Stimulated activated naive CD8-positive, alpha-beta T cell treated with anti-CD3 and anti-CD28 coated beads, Interleukin-15, Interleukin-2, amounts not matched to agents 100 ng/mL and 50 ng/mL, for 24 hours (primary cell): Measurements from ENCODE around the gene SLC9A6.
A peak's percentile ranks its signal among the peaks of the same experiment; 100 is the strongest.

Experiments
- H3K27ac Mint-ChIP-seq: one replicate; pipeline ENCODE4 v1.8.0; 2021; ENCODE audit warnings: mild to moderate bottlenecking, mixed read lengths
- H3K27me3 Mint-ChIP-seq: one replicate; pipeline ENCODE4 v1.8.0; 2021; ENCODE audit warnings: mixed read lengths
- H3K36me3 Mint-ChIP-seq: one replicate; pipeline ENCODE4 v1.8.0; 2021; ENCODE audit warnings: low read depth, mixed read lengths
- H3K4me1 Mint-ChIP-seq: one replicate; pipeline ENCODE4 v1.8.0; 2021; ENCODE audit warnings: low read depth, mixed read lengths
- H3K4me3 Mint-ChIP-seq: one replicate; pipeline ENCODE4 v1.8.0; 2021; ENCODE audit warnings: mild to moderate bottlenecking, mixed read lengths
- H3K9me3 Mint-ChIP-seq: one replicate; pipeline ENCODE4 v1.8.0; 2021; ENCODE audit warnings: mixed read lengths

Gene SLC9A6

DNA sequence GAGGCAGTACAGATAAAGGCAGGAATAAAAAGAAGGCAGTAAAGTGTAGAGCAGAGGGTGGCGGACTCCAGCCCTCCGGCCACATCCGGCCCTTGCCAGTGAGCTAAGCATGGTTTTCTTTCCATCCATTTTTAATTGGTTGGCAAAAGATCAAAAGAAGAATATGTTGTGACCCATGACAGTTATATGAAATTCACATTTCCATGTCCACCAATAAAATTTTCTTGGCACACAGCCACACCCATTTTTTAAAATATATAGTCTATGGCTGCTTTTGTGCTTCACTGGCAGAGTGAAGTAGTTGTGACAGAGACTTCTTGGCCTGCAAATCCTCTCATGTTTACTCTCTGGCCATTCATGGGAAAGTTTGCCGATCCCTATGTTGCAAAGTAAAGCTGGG, 29.8 kb downstream of the SLC9A6 start:
- Mint-ChIP-seq H3K4me1 (no peaks in the 10 kb centered on the region), H3K27me3 (no peaks in the 10 kb centered on the region), H3K27ac (no peak overlapping the region), H3K36me3 (peaks cover 25% of the 10 kb centered on the region), H3K9me3 (no peaks in the 10 kb centered on the region), H3K4me3 (no peak overlapping the region)

- H3K4me3 Mint-ChIP-seq = no peak overlapping the region
- no peak overlapping the region for H3K27ac Mint-ChIP-seq
- peaks cover 8% of the 10 kb centered on the region for H3K4me1 Mint-ChIP-seq
- no peaks in the 10 kb centered on the region for H3K9me3 Mint-ChIP-seq
- H3K27me3 Mint-ChIP-seq = no peaks in the 10 kb centered on the region
- peaks cover 26% of the 10 kb centered on the region for H3K36me3 Mint-ChIP-seq
These were observed 31.6 kb downstream of the SLC9A6 start for GRCh38 chrX:136016881-136017280.

DNA sequence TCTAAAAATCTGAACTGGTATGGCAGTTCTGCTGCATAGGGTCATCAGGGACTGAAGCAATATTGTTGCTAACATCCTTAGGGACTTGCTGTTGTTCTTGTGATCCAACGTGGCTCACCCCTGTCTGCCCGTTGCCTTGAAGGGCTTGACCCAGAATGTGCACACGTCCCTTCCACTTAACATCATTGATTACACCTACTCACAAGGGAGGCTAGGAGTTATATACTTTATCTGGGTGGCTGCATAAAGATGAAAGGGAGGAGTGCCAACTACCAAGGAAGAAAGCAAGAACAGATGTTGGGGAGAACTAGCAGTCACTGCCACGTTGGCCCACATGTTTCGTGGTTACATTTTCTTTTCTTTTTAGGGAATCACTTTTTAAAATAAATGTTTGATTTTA, 34.0 kb downstream of the SLC9A6 start:
- Mint-ChIP-seq H3K4me1 (peaks cover 8% of the 10 kb centered on the region), H3K27me3 (no peaks in the 10 kb centered on the region), H3K27ac (no peak overlapping the region), H3K9me3 (no peaks in the 10 kb centered on the region), H3K4me3 (no peak overlapping the region), H3K36me3 (peaks cover 28% of the 10 kb centered on the region)

DNA sequence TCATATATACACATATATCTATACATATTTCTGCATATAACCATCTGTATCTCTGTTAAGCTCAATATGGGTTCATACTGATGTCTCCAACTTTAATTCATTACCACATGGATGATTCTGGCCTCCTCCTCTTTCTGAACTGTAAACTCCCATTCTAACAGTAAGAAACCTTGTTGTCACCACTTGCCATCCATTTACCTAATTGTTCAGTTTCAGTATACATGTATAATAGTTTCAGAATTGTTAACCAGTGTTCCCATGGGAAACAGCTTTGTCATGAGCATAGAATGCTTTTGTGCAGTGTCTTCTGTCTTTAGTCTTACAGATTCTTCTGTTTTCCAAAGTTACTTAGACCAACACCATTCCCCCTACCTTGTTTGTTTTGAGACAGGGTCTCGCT, 35.9 kb downstream of the SLC9A6 start:
- Mint-ChIP-seq H3K36me3 (peaks cover 29% of the 10 kb centered on the region), H3K4me1 (peaks cover 8% of the 10 kb centered on the region), H3K4me3 (no peak overlapping the region), H3K9me3 (no peaks in the 10 kb centered on the region), H3K27ac (peak overlapping the region; percentile 74), H3K27me3 (no peaks in the 10 kb centered on the region)

GRCh38 chrX:136021903-136022302, 36.7 kb downstream of the SLC9A6 start:
- H3K4me3 Mint-ChIP-seq = no peak overlapping the region
- H3K27ac Mint-ChIP-seq = peak overlapping the region; percentile 74
- H3K9me3 Mint-ChIP-seq = no peaks in the 10 kb centered on the region
- H3K27me3 Mint-ChIP-seq = no peaks in the 10 kb centered on the region
- H3K36me3 Mint-ChIP-seq = peaks cover 26% of the 10 kb centered on the region
- H3K4me1 Mint-ChIP-seq = peaks cover 8% of the 10 kb centered on the region

DNA sequence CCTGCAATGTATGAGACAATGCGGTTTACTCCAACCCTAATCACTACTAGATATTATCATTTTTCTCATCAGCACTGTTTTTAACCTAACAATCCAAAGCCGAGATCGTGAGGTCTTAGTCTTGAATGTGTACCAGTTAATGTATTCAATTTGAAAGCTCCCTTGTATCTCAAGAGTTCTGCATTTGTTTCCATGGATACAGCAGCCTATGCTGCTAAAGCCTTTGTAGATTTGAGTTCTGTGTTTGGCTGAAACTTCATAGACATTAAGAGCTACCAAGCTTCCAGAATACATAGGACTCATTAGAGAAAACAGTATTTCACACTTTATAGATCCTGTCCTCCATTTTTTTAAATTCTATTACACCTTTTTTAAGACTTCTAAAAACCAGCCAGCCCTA, 39.9 kb downstream of the SLC9A6 start:
- Mint-ChIP-seq H3K4me1 (peaks cover 8% of the 10 kb centered on the region), H3K27ac (no peak overlapping the region), H3K36me3 (peaks cover 14% of the 10 kb centered on the region), H3K9me3 (no peaks in the 10 kb centered on the region), H3K27me3 (no peaks in the 10 kb centered on the region), H3K4me3 (no peak overlapping the region)

DNA sequence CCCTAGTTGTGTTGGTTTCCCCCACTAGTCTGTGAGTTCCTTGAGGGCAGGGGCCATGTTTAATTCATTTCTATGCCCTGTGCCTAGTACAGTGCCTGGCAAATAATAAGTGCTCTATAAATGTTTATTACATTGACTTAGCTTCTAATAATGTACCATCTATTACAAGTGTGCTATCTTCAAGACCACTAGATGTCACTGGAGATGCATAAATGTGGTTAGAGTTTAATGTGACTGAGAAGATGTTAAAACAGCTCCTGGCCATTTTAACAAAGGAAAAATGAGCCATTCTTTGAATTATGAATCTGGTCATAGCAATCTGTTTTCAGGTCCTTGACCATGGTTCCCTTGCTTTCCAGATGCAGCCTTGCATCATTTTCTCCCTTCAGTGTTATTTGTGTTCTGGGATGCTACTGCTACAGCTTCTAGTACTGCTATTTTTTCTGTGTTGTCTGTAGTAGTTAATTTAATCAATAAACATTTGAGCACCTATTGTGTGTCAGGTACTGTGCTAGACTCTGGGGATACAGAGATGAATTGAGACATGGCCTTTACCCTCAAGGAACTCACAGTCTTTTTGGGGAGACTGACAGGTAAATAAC, 43.2 kb downstream of the SLC9A6 start:
- Mint-ChIP-seq H3K27me3 (no peaks in the 10 kb centered on the region), H3K27ac (no peak overlapping the region), H3K4me3 (no peak overlapping the region), H3K9me3 (no peaks in the 10 kb centered on the region), H3K4me1 (no peaks in the 10 kb centered on the region), H3K36me3 (peaks cover 15% of the 10 kb centered on the region)

DNA sequence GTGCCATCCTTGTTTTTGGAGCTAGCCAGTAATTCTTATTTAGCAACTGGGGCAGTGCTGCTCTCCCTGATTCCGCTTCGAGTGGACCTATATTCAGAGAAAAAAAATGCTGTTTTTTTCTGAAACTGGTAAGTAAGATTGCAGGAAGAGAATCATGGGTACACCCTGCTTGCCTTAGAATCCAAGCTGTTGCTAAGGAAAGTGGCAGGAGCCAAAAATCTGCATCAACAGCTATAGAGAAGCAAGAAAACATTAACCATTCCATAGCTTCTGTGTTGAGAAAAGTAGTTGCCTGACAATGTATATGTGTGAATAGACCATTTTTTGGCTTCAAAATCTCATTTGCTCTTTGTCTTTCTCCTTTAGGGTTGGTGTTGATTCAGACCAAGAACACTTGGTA, 44.5 kb downstream of the SLC9A6 start:
- no peaks in the 10 kb centered on the region for H3K27me3 Mint-ChIP-seq
- no peaks in the 10 kb centered on the region for H3K9me3 Mint-ChIP-seq
- H3K36me3 Mint-ChIP-seq = peaks cover 8% of the 10 kb centered on the region
- H3K4me1 Mint-ChIP-seq = no peaks in the 10 kb centered on the region
- H3K27ac Mint-ChIP-seq = no peak overlapping the region
- H3K4me3 Mint-ChIP-seq = no peak overlapping the region

- Mint-ChIP-seq H3K4me1 (no peaks in the 10 kb centered on the region), H3K4me3 (no peak overlapping the region), H3K27ac (no peak overlapping the region), H3K36me3 (peaks cover 4% of the 10 kb centered on the region), H3K9me3 (no peaks in the 10 kb centered on the region), H3K27me3 (no peaks in the 10 kb centered on the region)
These were observed 45.3 kb downstream of the SLC9A6 start for GRCh38 chrX:136030303-136031191.

DNA sequence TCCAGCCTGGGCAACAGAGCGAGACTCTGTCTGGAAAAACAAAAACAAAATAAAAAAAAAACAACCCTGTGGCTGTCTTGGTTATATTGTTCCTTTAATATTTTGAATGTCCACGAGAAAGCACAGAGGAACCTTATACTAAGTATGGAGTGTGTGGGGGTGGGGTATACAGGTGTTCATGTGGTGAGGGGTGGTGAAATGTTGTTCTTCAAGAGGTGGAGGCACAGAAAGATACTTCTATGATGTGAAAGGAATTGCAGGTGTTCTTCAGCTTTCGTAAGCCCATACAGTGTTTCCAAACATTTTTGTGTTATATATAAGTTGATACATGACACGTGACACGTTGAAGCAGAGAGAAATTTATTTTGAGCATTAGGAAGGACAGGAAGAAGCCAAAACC, 46.4 kb downstream of the SLC9A6 start:
- Mint-ChIP-seq H3K9me3 (no peaks in the 10 kb centered on the region), H3K4me3 (no peak overlapping the region), H3K27ac (no peak overlapping the region), H3K4me1 (no peaks in the 10 kb centered on the region), H3K27me3 (no peaks in the 10 kb centered on the region), H3K36me3 (peaks cover 4% of the 10 kb centered on the region)

GRCh38 chrX:136032370-136032769, 47.1 kb downstream of the SLC9A6 start:
- Mint-ChIP-seq H3K4me3 (no peak overlapping the region), H3K9me3 (no peaks in the 10 kb centered on the region), H3K27me3 (no peaks in the 10 kb centered on the region), H3K27ac (no peak overlapping the region), H3K36me3 (peaks cover 4% of the 10 kb centered on the region), H3K4me1 (no peaks in the 10 kb centered on the region)

- no peaks in the 10 kb centered on the region for H3K4me1 Mint-ChIP-seq
- no peak overlapping the region for H3K27ac Mint-ChIP-seq
- no peaks in the 10 kb centered on the region for H3K9me3 Mint-ChIP-seq
- peaks cover 4% of the 10 kb centered on the region for H3K36me3 Mint-ChIP-seq
- H3K27me3 Mint-ChIP-seq = no peaks in the 10 kb centered on the region
- no peak overlapping the region for H3K4me3 Mint-ChIP-seq
These were observed 49.4 kb downstream of the SLC9A6 start for GRCh38 chrX:136034668-136035067.

DNA sequence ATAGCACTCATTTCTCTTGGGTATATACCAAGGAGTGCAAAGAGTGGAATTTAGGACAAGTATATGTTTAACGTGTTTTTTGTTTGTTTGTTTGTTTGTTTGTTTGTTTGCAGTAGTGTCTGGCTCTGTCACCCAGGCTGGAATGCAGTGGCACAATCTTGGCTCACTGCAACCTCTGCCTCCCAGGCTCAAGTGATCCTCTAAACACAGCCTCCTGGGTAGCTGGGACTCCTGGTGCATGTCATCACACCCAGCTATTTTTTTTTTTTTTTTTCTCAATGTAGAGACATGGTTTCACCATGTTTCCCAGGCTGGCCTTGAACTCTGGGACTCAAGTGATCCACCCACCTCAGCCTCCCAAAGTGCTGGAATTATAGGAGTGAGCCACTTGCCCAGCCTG, 50.4 kb downstream of the SLC9A6 start:
- Mint-ChIP-seq H3K4me1 (no peaks in the 10 kb centered on the region), H3K4me3 (no peak overlapping the region), H3K36me3 (peaks cover 9% of the 10 kb centered on the region), H3K27ac (no peak overlapping the region), H3K9me3 (no peaks in the 10 kb centered on the region), H3K27me3 (no peaks in the 10 kb centered on the region)

GRCh38 chrX:136039485-136039884, 54.2 kb downstream of the SLC9A6 start:
- H3K36me3 Mint-ChIP-seq = peaks cover 8% of the 10 kb centered on the region
- no peak overlapping the region for H3K4me3 Mint-ChIP-seq
- H3K4me1 Mint-ChIP-seq = no peaks in the 10 kb centered on the region
- no peaks in the 10 kb centered on the region for H3K9me3 Mint-ChIP-seq
- H3K27me3 Mint-ChIP-seq = no peaks in the 10 kb centered on the region
- no peak overlapping the region for H3K27ac Mint-ChIP-seq

GRCh38 chrX:136039968-136040367, 54.7 kb downstream of the SLC9A6 start:
- Mint-ChIP-seq H3K4me3 (no peak overlapping the region), H3K27me3 (no peaks in the 10 kb centered on the region), H3K9me3 (no peaks in the 10 kb centered on the region), H3K36me3 (peaks cover 8% of the 10 kb centered on the region), H3K27ac (no peak overlapping the region), H3K4me1 (no peaks in the 10 kb centered on the region)
